GM11168 (cell line): Measurements from ENCODE around the gene BTBD16.

ENCODE experiments used
- in situ Hi-C: fragments of 300-500 bp; cut with MboI; formaldehyde crosslinking; loops from one replicate; pipeline ENCODE4 v1.12.0; 2022; ENCODE audit warnings: low sequenced_read_pairs; ENCODE audit not compliant: unreplicated experiment

BTBD16 gene

DNA sequence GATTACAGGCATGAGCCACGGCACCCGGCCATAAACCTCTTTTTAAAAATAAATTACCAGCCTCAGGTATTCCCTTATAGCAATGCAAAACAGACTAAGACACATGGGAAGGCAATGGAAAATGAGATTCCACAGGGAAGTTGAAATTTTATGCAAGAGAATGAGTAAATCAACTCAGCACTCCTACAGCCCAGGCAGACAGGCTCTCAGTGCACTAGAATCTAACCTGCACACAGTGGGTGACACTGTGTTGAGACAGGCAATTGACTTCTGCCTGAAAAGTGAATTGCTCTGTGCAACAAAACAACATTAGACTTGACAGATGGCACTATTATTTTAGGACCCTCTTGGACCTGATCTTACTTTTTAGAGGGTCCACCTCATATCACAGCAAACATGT is 83.3 kb downstream of the BTBD16 start:
- in situ Hi-C loops = no loop called here

DNA sequence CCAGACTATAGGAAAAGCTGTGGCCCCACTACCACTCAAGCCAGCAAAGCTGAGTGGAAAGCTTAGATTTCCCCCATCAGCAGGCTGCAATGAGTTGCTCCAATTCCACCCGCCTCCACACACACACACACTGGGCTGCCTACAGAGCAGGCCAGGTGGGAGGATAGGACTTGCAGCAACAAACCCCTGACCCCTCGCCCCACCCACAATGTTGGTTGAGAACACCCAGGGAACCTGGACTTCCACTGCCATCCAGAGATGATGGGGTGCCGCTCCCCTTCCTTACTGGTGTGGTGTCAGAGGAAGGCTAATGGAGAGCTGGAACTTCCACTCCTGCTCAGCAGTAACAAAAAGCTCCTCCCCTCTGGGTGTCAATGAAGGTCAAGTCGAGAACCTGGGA is 86.6 kb downstream of the BTBD16 start:
- in situ Hi-C loops = no loop called here

DNA sequence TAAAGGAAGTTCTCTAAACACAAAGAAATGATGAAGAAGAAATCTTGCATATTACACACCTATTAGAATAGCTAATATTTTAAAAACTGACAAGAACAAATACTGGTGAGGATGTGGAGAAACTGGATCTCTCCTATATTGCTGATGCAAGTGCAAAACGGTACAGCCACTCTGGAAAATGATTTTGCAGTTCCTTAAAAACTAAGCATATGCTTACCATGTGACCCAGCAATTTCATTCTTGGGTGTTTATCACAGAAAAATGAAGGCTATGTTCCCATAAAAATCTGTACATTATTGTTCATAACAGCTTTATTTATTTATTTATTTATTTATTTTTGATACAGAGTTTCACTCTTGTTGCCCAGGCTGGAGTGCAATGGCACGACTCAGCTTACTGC is 88.5 kb downstream of the BTBD16 start:
- in situ Hi-C loops = no loop called here

DNA sequence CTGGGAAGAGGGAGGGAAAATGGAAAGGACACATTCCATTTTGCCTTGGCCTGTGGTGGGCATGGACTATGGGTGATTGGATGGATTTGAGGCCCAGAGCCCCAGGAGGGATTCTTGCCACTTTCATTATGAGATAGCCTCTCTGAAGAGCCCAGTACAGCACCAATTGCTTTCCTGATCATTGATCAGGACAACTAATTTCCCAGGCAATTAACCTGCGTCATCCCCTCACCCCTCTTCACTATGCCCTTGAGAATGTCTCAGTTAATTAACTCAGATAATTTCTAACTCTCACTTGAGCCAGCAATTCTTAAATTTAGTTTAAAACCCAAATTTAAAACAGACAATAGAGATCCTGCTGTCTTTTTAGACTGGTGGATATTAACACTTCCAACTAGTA is 90.0 kb downstream of the BTBD16 start:
- in situ Hi-C loops = no loop called here

DNA sequence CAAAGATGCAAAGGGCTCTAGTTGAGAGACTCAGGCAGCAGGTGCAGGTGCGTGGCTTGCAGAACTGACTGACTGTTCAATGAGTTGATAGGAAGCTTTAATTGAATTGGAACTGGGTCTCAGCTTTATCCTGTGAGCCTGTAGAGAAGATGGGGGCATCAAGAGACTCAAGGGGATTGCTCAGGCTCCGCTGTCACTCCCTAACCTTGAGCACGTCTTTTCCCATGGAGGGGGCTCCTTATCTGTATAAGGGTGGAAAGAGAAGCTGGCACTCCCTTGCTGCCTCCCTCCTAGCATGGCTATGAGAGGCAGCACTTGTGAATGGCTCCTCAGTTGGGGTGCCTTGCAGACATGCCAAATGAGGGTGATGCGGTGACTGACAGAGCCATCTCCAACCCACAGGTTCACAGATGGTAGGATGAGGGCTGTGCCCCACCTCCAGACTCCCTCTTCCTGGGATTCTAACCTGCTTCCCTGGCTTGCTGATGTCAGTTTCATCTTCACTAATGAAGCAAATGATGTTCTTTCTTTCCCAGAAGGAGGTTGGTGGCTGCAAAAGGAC is 91.0 kb downstream of the BTBD16 start:
- in situ Hi-C loops = no loop called here

DNA sequence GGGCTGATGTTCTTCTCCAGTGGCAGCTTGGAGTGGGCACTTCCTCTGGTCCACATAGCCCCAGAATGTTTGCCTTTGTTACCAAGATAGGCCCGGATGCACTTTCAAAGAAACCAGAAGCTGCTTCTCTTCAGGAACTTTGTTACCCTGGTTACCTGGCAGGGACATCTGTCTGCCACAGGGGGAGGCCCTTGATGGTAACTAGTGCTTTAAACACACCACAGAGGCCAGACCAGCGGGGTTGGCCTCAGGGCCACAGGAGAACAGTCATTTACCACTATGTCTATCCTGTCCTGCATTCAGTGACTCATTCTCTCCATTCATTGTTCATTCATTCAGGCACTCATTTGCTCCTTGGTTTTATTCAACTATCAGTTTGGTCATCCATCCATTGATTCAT is 91.5 kb downstream of the BTBD16 start:
- in situ Hi-C loops = no loop called here

DNA sequence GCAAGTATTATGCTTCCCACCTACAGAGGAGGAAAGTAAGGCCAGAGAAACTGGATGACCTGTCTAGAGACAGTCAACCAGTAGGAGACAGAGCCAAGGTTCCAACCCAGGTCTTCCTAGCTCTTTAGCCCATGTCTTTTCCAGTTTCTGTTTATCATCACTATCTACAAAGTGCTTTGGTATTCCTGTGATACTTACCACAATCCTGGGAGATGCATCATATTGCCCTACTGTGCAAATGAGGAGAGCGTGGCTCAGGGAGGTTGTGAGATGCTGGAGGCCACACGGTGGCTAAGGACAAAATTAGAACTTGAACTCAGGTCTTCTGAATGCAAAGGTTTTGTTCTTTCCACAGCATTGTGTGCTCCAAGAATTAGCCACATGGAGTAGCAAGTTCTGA is 92.2 kb downstream of the BTBD16 start:
- in situ Hi-C loops = no loop called here

DNA sequence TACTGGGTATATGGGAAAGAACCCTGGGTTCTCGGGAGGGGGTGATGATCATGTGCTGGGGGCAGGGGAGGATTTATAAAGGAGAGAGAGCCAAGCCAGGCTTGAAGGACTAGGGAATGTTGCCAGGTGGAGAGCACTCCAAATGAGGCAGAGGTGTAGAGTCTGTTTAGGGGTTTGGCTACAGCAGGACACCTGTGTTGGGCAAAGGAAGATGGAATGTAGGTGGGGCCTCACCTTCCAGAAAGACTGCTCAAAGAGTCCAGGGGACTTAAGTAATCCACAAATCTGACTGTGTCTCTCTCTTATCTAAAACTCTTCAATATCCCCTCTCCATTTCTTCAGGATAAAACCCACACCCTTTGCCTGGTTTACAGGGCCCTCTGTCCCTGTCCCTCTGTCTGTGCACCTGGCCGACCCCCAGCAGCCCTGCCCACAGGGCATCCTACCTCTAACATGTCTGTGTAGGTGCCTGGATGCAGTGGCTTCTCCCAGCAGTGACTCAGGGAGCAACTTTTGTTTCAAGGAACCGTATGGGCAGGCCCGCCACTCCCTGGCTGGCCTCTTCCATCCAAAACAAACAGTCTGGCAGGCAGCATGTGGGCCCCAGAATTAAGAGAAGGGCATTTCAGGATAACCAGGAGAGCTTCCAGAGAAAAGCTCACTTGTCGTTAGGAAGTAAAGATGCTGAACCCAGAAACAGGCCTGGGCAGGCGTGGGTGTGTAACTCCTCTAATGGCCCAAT is 92.8 kb downstream of the BTBD16 start:
- in situ Hi-C loops = no loop called here

DNA sequence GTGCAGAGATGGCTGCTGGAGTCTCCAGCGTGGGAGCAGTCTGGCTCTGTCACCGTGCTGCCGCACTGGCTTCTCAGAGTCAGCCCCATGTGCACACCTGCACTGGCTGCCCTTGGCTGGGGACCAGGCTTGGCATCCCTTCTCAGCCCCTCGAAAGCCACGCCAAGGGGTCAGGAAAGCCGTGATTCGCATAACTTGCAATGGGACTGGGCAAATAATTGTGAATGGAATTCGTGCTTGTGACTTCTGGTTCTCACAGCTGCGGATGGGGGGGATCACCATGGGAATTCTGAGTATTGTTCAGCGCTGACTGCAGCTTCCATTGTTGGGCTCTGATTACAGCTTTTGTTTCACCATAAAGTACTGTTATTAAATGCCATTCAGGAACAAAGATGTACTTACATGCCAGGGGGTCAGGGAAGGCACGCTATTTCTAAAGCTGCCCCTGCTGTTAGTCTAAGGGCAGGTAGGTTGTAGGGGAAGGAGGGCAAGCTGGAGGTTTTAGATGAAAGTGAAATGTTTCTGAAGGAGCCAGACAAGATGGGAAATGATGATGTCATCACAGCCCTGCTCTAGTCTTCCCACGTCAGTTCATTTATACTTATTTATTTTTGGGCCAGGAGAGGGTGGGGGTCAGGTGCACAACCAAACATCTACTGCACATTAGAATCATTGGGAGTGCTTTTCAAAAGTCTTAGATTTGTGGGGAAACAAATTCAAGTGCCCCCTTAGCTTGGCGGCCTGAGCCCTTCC is 97.6 kb downstream of the BTBD16 start:
- in situ Hi-C loops = no loop called here

DNA sequence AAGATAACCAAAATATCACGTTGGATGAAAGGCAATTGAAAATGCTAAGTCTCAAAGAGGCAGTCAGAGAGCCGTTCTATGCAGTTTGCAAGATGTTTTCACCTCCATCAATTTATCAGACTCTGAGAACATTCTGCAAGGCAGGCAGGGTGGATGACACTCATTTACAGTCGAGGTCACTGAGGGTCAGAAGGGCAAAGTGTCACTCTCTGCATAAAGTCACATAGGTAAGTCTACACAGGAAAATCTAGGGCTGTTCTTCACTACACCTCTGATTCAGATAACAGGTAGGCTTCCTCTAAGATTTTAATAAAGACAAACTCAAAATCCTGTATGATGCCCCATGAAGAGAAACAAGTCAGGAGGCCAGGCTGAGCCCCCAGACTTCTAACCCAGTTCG is 102.0 kb downstream of the BTBD16 start:
- in situ Hi-C loops = no loop called here

DNA sequence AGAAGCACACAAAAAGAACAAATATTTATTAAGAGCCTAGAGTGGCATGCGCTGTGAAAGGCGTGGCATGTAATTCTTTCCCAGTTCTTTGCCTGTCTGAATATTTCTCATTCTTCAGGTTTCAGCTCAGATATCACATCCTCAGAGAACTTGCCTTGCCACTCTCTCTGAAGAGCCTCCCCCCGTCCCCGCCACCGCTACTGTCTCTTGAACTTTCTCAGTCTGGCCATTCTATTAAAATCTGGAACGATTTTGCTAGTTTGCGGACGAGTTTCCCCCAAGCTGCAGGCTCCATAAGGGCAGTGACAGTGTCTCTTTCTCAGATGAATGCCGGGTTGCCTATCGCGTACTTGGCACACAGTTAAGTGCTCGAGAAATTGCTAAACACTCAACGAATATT is 102.6 kb downstream of the BTBD16 start:
- in situ Hi-C loops = no loop called here

DNA sequence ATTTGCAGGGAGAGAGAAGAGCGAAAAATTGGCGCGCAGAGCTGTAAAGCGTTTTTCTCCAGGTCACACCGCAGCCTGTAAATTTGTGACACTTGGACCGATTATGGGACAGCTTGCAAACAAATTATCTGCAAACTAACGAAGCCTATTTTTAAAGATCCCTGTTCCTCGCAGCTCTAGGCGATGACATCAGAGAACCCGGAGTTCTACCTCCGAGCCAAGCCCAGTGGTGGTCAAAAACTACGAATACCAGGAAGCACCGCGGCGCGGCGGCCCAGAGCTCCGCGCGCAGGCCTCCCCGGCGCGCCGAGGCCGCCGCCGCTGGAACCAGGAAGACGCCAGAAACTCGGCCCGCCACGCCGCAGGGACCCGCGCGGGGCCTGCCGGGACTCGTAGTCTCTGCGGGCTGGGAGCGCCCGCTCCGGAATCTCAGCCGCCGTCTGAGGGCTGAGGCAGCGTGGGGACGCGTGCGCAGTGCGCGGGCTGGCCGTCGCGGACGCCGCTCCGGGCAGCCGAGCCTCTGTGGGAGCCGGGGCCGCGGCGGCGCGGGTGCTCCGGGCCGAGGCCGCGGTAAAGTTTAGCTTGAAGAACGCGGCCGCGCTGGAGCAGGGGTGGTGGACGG is 103.3 kb downstream of the BTBD16 start, which contains the start of gene PLEKHA1:
TSS of gene PLEKHA1 (plus strand) at position 472 of the 622 bp plus-strand sequence. CDS start 18,493 bp downstream, outside the sequence.
- in situ Hi-C loops = no loop called here

DNA sequence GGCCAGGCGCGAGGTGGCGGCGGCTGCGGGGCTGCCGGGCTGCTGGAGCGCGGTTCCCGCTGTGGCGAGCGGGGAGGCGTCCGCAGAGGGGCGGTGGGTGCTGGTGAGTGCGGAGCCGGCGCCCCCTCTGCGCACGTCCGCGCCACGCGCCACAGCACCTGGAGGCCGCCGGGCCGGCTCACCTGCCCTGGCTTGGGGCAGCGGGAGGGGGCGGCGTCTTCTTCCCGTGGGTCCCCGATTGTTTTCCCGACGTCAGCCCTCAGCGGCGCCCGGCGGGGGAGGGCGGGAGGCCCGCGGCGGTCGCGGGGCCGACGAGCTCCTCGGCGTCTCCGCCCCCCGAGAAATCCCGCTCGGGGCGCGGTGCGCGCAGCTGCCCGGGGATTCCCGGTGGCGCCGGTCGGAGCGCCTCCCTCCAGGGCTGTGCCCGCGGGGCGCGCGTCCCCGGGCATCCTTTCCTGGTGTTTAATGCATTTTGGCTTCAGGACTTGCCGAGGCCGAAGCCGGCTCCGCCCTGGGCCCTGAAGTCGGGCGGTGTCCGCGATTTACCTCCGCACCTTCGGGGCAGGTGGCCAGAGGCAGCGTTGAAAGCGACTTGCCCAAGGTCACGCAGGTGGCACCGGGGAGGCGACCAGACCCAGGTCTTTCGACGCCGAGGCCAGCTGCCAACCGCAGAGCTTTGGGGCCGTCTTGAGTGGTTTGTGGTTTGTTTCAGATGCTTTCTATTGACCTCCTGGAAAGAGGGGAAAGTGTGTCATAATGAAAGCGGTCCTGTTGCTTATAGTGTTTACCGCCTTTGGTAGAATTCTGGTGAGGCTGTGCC is 104.0 kb downstream of the BTBD16 start:
- in situ Hi-C loops = no loop called here

DNA sequence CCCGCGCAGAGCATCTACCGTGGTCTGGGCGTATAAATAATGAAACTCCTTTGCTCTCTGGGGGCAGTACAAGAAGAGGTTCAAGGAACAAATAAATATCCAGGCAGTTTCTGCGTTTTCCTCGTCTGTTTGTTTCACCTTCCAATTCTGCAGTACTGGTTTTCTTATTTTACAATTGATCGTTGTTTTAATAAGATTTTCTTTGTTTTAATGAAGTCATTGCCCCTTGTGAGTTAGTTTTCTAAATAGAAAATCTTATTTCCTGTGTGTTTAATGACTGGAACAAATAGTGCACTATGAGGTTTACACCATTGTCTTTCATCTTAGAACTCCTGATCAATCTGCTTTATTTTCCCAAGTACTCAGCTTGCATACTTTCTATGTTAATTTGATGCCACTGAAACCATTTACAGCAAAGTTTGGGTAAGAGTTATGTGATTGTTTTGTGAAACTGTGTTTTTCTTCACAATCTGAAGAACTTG is 104.6 kb downstream of the BTBD16 start:
- in situ Hi-C loops = no loop called here

DNA sequence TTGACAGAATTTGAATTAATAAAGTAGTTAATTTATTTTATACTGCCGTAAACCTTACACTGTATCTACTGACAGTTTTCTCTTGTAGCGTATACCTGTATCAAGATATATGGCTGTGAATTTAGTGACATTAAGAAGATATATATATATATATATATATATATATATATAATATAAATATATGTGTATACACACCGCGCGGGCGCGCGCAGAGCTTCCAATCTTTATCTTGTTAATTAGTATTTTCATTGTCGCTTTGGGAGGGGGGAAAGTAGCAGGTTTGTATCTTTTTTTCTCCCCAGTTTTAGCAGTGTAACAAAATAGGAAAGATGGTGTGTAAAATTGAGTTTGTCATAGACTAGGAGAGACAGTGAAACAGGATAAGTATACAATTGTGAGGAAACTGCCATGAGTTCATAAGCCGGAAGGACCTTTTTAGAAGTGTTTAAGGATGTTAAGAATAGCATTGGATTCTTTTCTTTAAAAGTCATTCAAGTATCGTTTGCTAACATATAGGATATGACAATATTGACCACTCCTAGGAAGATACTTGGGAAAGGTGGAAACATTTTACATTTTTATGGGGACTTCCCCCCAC is 105.4 kb downstream of the BTBD16 start:
- in situ Hi-C loops = no loop called here

DNA sequence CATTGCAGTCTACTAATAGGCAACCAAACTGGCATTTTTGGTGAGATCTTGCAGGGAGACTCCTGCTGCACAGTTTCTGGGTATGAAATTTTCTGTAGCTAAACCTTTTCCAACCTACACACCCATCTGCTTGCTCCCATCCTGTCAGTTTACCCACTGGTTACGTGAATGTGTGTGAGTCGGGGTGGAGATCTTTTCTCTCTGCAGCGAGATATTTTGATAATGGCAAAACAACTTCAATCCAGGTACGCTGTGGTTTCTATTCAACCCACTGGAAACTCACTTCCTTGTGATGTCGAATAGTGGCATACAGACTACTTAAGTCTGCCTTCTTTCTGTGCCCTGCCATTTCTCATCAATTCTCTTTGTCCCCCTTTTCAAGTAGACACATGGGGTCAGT is 107.9 kb downstream of the BTBD16 start:
- in situ Hi-C loops = no loop called here

DNA sequence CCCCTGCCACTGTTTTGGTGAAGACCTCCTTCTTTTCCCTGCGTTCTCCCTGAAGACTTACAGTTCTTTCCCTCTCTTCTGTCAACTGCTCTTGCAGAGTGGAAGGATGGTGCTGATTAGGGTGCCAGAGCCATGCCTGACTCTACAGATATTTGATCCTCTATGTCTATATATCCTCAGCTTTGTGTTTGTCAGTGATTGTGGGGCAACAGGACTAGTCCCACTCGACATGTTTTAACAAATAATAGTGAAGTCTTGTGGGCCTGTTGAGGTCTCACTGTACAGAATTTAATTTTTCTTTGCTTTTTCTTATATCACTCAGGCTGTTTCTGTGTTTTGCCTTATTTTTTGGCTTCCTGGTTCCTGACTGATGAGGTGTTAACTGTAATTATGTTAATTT is 108.4 kb downstream of the BTBD16 start:
- in situ Hi-C loops = no loop called here

DNA sequence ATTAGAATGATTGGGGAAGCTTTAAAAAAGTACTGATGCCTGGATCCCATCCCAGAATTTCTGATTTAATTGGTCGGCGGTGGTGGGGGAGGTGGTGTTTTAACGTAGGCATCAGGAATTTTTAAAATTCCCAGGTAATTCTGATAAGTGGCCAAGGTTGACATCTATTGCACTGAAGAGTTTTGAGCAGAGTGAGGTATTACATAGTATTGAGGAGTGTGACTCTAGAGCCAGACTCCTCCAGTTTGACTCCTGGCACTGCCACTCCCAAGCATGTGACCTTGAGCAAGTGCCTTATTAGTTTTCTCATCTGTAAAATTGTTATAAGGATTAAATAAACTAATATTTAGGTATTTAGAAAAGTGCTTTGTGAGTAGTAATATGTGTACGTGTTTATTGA is 109.6 kb downstream of the BTBD16 start:
- in situ Hi-C loops = no loop called here

DNA sequence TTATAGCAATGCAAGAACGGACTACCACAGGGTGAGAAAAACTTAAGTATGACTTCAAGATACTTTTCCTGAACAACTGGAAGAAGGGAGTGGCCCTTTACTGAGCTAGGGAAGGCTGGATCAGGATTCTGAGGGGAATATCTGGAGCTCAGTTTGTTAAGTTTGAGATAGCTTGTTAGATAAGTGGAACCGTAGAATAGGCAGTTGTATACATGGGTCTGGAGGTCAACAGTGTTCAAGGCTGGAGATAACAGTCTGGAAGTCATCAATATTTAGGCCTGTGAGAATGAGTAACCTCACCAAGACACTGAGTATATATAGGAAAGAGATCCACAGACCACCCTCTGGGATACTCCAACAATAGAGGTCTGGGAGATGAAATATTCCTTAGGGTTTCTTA is 110.6 kb downstream of the BTBD16 start:
- in situ Hi-C loops = no loop called here

DNA sequence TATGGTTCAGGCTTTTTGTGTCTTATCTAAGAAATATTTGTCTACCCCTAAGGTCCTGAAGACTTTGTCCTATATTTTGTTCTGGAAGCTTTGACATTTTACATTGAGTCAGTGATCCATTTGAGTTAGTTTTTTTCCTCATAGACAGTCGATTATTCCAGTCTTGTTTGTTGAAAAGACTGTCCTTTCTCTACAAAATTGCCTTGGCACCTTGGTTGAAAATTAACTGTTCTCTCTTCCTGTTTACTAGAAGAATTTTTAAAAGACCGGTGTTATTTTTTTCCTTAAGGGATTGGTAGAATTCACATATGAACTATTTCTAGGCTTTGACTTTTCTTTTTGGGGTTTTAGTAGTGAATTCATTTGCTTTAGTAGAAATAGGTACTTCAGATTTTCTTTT is 115.4 kb downstream of the BTBD16 start:
- in situ Hi-C loops = no loop called here
